G401.6 (cell line): Measurements from ENCODE around the gene IGFL2.
"Not testable (repeated sequence)": the region's sequence is repeated elsewhere in the genome, so short reads cannot be mapped to it uniquely, and the experiment has no call there.

Experiments used
- FAIRE-seq: peaks from 2 replicates; lab custom pipeline; 2012; peaks lifted over from hg19 to GRCh38; lab: Jason Lieb, UNC

Gene IGFL2

GRCh38 chr19:46147791-46148288 lies at the start of gene IGFL2:
IGFL2 (plus strand) TSS chr19:46148238; CDS start chr19:46148279, 41 bp downstream.
- no peak for FAIRE-seq

- FAIRE-seq = no peak
These were observed 47.7 kb upstream of the IGFL2 start for GRCh38 chr19:46100344-46100743.

- FAIRE-seq = no peak
These were observed 46.7 kb upstream of the IGFL2 start for GRCh38 chr19:46101293-46101692.

- FAIRE-seq = not testable (repeated sequence)
These were observed 45.7 kb upstream of the IGFL2 start for GRCh38 chr19:46102333-46102732.

DNA sequence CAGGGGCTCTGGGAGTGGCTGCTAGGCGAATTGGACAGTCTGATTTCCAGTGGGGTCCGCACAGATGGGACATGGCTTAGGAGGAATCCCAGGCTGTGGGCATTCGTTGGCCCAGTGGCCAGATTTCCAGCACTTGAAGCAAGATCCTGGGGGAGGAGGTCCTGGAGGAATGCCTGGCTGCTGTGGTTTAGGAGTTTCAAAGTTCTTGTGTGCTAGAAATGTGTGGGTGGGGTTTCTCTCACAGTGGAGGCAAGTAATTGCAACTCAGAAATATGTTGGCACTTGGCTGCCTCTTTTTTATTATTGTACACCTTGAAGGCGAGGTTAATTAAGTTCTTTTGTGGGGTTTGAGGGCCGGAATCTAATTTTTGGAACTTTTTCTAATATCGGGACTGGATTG lies 40.7 kb upstream of the IGFL2 start:
- FAIRE-seq = no peak

DNA sequence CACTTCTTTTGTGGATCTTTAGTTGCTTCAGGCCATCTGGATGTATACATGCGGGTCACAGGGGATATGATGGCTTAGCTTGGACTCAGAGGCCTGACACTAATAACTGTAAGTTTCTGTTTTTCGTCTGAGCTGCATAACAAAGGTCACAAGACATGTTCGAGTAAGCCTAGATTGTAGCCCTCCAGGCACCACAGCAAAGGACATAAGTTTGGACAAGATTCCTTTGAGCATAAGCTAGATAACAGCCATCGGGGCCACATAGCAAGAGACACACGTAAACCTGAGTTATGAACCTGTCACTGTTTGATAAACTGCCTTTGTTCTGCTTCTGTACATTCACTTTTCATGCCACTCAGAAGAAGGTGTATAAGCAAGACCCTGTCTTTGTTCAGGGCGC lies 38.2 kb upstream of the IGFL2 start:
- FAIRE-seq = no peak

DNA sequence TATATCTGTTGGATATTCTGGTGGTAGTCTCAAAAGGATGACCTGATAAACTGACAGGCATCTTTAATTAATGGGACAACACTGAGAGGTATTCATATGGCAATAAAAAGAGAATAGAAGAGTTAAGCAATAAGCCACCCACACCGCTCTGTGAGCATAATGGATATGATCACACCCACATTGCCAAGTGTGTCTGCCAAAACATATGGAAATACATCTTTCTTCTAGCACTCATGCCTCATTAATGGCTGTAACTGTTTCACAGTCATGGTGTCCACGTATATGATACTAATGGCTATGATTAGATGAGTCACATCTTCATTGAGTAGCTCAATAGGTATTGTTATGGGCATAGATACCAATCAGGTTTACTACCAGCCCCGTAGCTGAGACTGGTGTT lies 36.7 kb upstream of the IGFL2 start:
- FAIRE-seq = no peak

DNA sequence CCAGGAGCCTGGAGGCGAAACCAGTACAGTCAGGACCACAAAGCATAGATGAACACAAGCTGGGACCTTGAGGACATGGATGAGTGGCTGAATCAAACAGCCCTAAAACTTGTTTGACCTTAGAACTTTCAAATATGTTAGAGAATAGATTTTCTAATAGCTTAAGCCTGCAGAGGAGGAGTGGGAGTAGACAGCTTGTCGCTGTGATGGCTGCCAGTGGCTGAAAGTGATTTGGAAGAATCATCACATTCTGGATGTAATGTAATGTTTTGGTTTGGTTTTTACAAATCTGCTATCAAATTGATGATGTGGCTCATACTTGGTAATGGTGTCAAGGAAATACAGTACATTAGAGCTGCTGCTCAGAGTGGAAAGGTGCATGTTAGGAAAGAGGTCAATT lies 35.5 kb upstream of the IGFL2 start:
- FAIRE-seq = no peak

GRCh38 chr19:46113726-46114125 lies 34.3 kb upstream of the IGFL2 start:
- FAIRE-seq = no peak

DNA sequence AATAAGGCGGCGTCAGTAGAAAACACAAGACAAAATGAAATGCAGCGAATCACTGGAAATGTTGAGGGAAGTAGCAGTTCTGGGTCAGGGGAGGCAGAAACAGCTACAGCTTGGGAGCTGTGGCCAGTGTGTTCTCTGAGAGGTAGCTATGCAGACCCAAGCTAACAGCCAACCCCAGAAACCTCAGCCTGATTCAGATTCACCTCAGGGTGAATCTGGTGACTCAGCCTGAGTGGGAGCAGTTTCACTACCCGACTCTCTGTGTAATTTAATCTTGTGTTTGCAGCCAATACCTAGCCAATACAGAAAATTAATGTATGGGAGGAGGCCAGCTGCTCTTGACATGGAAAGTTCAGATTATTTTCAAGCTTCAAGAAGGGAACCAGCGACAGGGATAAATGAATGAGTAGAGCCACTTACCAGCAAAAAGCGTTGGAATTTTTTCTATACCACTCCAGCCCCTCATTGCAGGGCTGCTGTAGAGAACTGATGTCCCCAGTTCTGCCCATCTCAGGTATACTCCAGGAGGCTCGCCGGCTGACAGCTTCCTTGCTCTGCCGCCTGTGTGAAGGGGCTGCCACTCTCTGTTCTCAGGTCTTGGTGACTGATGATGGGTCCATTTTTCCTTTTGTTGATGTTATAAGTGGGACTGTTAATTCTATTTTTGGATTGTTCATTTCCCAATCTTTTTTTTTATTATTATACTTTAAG lies 32.5 kb upstream of the IGFL2 start:
- no peak for FAIRE-seq

DNA sequence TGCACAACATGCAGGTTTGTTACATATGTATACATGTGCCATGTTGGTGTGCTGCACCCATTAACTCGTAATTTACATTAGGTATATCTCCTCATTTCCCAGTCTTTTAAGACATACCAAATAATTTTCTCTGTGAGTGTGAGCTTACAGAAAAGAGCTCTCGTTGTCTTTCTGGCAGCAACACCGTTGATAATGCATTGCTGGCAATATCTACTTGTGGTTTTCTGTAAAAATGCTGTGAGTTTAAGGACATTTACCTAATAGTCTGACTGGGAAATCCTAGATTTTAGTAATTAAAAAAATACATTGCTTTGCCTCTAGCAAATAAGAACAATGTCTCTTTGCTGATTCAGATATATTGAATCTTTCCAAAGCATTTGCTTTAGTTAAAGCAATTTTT lies 31.9 kb upstream of the IGFL2 start:
- FAIRE-seq = no peak

- no peak for FAIRE-seq
These were observed 29.9 kb upstream of the IGFL2 start for GRCh38 chr19:46118136-46118535.

GRCh38 chr19:46124638-46125115 lies 23.4 kb upstream of the IGFL2 start, which contains the start of gene IGFL3:
IGFL3 (minus strand) TSS chr19:46124688; CDS start chr19:46124649, 39 bp downstream.
- no peak for FAIRE-seq

- no peak for FAIRE-seq
These were observed 22.6 kb upstream of the IGFL2 start for GRCh38 chr19:46125447-46125846.

DNA sequence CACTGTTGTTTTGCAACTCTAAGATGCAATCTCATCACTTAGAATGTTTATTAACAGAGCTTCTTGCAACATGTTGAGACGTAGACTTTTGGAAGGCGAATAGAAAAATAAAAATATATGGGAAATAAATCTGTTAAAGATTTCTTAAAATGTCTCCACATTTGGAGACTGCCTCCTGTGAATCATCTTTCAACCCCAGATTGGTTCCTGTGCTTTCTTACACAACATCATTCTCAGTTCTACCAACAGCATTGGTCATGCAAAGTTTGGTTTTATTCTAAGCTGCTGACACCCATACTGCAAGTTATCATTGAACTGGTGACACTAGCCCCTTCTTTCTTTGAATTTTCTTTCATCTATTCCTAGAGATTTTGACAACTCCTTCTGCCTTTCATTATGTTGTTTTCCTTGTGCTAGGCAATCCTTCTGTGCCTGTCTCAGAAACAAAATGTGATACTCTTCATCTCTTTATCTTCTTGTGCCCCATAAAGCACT lies 21.9 kb upstream of the IGFL2 start:
- no peak for FAIRE-seq

DNA sequence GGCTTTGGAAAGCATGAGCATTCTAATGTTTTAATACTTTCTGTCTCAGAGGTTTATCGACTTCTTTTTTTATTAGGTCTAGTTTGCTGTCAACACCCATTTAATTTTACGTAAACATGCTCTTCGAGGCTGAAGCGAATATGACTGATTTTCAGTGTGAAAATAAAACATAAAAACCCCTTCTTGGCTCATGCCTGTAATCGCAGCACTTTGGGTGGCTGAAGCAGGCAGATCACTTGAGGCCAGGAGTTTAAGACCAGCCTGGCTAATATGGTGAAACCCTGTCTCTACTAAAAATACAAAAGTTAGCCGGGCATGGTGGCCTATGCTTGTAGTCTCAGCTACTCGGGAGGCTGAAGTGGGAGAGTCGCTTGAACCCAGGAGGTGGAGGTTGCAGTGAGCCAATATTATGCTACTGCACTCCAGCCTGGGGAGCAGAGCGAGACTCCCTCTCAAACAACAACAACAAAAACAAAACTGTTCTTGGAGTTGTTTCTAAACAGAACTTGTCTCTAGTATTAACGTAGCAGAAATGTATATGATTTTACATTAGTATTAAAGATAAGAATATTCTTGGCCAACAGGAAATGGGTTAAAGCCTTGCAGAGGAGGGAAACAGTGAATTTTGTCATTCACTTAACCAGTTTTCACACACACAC lies 16.4 kb upstream of the IGFL2 start:
- no peak for FAIRE-seq

DNA sequence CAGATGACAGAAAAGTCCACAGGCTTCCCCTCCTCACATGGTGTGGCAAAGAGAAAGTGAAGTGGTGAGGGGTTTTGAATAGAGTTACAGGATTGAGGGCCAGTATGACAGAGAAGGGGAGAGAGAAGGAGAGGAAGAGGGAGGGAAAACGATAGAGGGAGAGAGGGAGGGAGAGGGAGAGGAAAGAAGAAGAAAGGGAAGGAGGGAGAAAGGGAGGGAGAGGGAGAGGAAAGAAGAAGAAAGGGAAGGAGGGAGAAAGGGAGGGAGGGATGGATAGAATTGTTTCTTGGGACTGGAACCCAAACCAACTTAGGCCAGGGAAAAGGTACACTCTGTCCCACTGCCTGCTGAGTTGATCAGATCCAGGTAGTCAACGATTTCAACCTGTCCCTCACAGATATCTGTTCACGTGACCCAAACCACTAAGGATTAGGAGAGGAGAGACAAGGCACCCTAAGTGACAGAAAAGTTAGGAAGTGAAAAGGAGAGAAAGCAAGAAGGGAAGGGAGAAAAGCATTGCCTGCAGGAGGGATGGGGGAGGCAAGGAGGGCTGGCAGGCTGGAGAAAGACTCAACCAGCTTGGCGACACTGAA lies 15.4 kb upstream of the IGFL2 start:
- FAIRE-seq = no peak

DNA sequence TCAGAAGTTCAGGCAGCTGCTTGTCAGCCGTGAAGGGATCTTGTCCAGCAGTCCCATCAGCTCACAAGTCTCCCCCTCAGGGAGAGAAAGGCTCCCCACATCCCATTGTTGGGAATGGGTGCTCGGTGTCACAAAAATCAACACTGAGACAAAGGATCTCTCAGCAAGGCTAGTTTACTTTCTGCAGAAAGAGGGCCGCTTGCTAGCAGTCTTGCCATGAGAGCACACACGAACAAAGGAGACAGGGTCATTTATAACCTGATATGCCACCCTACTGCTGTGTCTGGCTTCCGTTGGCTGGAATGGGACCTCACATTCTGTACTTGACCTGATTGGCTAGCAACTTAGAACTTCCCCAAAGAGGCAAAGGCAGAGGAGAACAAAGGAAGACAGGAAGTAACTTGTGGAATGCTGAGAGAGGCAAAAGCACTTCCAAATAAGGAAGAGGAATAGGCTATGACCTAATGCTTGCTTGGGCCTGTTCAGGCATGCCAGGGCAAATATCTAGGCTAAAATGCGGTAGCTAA lies 14.9 kb upstream of the IGFL2 start:
- FAIRE-seq = peak; percentile 98

- FAIRE-seq = peak; percentile 33
These were observed 14.2 kb upstream of the IGFL2 start for GRCh38 chr19:46133777-46134241.

DNA sequence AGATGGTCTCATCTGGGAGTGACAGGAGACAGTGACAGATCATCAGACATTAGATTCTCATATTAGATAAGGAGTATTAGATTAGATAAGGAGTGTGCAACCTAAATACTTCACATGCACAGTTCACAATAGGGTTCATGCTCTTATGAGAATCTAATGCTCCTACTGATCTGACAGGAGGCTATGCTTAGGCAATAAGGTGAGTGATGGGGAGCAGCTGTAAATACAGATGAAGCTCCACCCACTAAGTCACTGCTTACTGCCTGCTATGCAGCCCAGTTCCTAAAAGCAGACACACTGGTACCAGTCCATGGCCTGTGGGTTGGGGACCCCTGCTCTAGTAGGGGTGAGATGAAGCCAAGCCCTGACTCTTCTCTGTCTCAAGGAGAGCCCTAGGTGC lies 13.5 kb upstream of the IGFL2 start:
- no peak for FAIRE-seq

DNA sequence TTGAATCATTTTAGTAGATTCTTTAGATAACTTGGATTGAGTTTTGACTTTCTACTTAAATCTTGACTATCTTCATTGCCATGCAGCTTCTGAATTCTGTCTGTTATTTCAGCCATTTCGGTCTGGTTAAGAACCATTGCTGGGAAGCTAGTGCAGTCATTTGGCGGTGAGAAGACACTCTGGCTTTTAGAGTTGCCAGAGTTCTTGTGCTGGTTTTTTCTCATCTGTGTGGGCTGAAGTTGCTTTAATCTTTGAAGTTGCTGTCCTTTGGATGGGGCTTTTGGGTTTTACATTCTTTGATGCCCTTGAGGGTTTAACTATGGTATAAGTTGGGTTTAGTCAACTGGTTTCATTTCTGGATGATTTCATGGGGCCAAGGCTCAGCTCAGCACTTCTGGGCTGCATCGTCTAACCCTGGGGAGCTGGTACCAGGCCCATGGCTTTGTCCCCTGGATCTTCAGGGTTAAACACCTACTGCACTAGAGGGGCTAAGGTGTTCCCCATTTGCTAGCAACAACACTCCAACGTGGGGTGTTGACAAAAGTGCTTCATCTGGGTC lies 10.0 kb upstream of the IGFL2 start:
- no peak for FAIRE-seq

DNA sequence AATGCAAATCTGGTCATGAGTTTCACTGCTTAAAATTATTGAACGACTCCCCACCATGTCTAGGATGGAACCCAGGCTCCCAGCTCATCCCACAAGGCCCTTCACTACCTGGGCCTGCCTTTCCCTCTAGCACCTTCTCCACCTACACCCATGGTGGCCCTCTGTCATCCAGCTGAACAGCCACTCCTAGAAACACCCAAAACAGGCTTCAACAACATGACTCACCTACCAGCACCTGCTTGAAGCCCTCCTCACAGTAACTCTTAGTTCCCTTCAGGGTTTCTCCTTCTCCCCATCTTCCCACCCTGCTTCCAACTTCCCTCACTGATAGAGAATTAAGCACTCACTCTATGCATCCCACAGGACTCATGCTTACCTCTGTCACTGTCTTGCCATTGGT lies 6.6 kb upstream of the IGFL2 start:
- FAIRE-seq = no peak
